Measurements from ENCODE around the gene RAB5B.

DNA sequence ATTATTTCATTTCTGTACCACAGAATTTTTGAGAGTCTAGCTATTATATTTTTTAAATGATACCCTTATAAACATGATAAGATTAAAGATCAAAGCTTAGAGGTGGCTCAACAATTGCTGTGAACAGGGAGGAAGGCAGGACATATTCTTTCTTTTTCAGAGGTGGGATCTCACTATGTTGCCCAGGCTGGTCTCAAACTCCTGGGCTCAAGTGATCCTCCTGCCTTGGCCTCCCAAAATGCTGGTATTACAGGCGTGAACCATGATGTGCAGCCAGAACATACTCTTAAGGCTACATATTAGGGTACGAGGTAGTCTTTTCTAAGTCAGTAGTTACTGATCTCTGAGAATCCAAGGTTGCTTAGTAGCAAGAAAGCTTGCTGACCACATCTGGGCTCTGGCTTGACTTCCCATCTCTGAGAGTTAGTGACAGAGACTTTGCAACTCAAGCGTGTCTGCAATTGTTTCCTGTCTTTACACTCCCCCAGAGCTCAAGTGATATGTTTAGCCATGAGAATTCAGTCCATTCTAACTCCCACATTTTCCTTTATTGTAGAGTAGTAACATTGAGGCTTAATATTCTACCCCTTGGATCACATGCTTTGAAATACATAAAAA, 8.6 kb downstream of the RAB5B start:
- no peak for TF ChIP-seq POLR2A (IDR thresholded peaks at IDR 0.05)
- TF ChIP-seq, protein P1, sequence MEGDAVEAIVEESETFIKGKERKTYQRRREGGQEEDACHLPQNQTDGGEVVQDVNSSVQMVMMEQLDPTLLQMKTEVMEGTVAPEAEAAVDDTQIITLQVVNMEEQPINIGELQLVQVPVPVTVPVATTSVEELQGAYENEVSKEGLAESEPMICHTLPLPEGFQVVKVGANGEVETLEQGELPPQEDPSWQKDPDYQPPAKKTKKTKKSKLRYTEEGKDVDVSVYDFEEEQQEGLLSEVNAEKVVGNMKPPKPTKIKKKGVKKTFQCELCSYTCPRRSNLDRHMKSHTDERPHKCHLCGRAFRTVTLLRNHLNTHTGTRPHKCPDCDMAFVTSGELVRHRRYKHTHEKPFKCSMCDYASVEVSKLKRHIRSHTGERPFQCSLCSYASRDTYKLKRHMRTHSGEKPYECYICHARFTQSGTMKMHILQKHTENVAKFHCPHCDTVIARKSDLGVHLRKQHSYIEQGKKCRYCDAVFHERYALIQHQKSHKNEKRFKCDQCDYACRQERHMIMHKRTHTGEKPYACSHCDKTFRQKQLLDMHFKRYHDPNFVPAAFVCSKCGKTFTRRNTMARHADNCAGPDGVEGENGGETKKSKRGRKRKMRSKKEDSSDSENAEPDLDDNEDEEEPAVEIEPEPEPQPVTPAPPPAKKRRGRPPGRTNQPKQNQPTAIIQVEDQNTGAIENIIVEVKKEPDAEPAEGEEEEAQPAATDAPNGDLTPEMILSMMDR (IDR thresholded peaks at IDR 0.05) = no peak

All from ovary (tissue), 3 donors.